ENCODE data around the gene PCSK7. TPM values are rescaled to one million over a fixed set of nuclear protein-coding genes. Genes with fewer than 3 reads are reported as not detected.

The PCSK7 gene
- total RNA-seq, 4 donors from 2014 or later: 136 to 244 (median 171) TPM

DNA sequence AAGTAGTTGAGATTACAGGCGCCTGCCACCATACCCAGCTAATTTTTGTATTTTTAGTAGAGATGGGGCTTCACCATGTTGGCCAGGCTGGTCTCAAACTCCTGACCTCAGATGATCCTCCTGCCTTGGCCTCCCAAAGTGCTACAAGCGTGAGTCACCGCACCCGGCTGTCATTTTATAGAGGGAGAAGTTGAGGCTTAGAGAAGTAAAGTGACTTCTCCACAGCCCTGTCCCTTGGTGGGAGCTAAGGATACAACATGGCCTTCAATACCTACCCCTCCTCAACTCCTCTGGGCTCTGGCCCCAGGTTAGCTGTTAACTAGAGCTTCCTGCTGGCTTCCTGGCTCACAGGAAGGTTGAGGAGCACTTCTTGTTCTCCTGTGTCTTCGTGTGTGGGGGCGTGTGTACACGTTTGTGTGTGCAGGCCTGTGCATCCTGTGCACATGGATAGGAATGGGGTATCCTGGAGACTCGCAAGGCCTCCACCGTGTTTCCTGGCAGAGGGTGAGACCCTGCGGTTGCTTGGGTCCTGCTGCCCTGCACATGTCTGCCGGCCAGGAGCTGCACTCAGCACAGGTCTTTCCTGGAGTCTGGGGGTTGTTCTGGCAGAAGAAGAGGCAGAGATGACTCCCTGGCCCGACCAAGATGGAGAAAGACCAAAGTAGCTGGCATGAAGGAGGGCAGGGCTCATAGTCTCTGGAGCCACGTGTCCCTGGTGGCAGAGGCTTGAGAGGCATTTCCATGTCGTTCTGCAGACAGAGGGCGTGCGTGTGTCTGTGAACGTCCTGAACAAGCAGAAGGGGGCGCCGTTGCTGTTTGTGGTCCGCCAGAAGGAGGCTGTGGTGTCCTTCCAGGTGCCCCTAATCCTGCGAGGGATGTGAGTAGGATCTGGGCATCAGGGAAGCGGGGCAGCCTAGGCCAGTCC is 51.0 kb downstream of the PCSK7 start:
- peaks cover 4 to 33% (median 9%) of the 10 kb centered on the region in 4 donors for H3K4me1 ChIP-seq
- H3K27ac ChIP-seq: peak overlapping the region in 2 of 4 donors; percentile 19 to 38
- TF ChIP-seq, protein P1, sequence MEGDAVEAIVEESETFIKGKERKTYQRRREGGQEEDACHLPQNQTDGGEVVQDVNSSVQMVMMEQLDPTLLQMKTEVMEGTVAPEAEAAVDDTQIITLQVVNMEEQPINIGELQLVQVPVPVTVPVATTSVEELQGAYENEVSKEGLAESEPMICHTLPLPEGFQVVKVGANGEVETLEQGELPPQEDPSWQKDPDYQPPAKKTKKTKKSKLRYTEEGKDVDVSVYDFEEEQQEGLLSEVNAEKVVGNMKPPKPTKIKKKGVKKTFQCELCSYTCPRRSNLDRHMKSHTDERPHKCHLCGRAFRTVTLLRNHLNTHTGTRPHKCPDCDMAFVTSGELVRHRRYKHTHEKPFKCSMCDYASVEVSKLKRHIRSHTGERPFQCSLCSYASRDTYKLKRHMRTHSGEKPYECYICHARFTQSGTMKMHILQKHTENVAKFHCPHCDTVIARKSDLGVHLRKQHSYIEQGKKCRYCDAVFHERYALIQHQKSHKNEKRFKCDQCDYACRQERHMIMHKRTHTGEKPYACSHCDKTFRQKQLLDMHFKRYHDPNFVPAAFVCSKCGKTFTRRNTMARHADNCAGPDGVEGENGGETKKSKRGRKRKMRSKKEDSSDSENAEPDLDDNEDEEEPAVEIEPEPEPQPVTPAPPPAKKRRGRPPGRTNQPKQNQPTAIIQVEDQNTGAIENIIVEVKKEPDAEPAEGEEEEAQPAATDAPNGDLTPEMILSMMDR (IDR thresholded peaks at IDR 0.05): peak; percentile 30 to 92 (median 78)
- no peak for TF ChIP-seq POLR2A (IDR thresholded peaks at IDR 0.05)

DNA sequence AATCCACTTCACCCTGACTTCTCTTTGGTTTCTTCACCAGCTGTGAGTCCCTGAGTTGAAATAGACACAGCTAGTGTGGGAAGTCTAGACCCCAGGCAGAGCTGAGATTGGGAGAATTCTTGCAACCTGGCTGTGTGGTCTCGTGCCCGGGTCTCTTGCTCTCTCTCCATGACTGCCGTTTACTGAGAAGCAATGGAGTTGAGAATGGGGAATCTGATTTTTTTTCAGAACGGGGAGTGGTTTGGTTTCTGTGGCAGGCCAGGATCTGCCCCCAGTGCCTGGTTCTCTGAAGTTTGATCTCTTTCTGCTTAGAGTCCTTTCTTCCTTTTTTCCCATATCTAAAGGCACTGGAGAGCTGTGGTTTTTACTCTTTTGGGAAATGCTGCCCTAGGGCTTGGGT is 51.9 kb downstream of the PCSK7 start:
- Histone ChIP-seq H3K27me3 (no peaks in the 10 kb centered on the region), H3K4me1 (peaks cover 4 to 33% (median 9%) of the 10 kb centered on the region in 4 donors), H3K4me3 (peak overlapping the region; percentile 80 to 99 (median 92)), H3K9me3 (no peaks in the 10 kb centered on the region), H3K27ac (peak overlapping the region; percentile 89 to 99 (median 94)), H3K36me3 (peaks cover 0 to 34% (median 0%) of the 10 kb centered on the region in 3 donors)
- DNase-seq: peak in 2 of 3 donors; percentile 14 to 42
- no peak for TF ChIP-seq POLR2A (IDR thresholded peaks at IDR 0.05)
- TF ChIP-seq, protein P1 (IDR thresholded peaks at IDR 0.05): no peak

More for the DNA sequence above, 51.0 kb downstream of the PCSK7 start:
- peak overlapping the region in 2 of 4 donors; percentile 2 to 95 for H3K4me3 ChIP-seq
- DNase-seq: peak; percentile 83 to 90 (median 83)
- H3K36me3 ChIP-seq: peaks cover 0 to 34% (median 0%) of the 10 kb centered on the region in 3 donors
- H3K27me3 ChIP-seq: no peaks in the 10 kb centered on the region
- H3K9me3 ChIP-seq: no peaks in the 10 kb centered on the region

DNA sequence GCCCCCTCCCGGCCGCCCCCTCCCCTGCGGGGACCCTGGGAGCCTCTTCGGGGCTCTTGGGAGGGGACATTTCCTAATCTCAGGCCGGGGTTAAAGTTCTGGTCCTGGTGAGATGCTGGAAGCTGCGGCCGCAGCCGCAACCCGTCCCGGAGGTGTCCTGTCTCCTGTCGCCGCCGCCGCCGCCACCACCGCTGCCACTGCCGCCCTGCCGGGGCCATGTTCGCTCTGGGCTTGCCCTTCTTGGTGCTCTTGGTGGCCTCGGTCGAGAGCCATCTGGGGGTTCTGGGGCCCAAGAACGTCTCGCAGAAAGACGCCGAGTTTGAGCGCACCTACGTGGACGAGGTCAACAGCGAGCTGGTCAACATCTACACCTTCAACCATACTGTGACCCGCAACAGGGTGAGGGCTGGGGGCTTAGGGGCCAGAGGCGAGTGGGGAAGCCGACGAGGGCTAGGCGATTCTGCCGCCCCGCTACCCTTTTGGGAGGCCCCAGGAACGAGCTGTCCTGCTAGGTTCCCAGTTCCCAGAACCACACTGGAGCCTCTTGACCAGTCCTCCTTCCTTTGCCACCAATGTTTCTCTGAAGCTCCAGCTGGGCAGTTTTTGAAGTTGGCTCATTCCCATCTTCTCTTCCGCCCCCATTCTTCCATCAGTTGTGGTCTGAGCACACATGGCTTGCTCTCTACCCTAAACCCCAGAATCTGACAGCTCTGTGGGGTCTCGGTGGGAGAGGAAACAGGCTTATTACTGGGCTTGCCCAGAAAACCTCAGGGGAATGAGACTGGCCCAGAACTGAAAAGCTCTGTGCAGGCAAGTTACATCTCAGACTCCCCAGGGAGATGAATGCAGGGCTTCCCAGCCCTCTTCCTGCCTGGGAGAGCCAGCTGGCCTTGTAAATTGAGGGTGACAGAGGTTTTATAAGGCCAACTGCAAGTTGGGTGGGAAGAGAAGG is 52.5 kb downstream of the PCSK7 start:
- DNase-seq: peak; percentile 45 to 78 (median 75)
- no peak for TF ChIP-seq POLR2A (IDR thresholded peaks at IDR 0.05)
- TF ChIP-seq, protein P1 (IDR thresholded peaks at IDR 0.05): peak in 2 of 6 experiments; percentile 2 to 6
- peak overlapping the region; percentile 80 to 99 (median 92) for H3K4me3 ChIP-seq
- no peaks in the 10 kb centered on the region for H3K9me3 ChIP-seq
- peaks cover 0 to 30% (median 0%) of the 10 kb centered on the region in 3 donors for H3K36me3 ChIP-seq
- H3K27ac ChIP-seq: peak overlapping the region; percentile 89 to 99 (median 94)
- peaks cover 4 to 33% (median 9%) of the 10 kb centered on the region in 4 donors for H3K4me1 ChIP-seq
- no peaks in the 10 kb centered on the region for H3K27me3 ChIP-seq

GRCh38 chr11:117178210-117179034 is 53.5 kb downstream of the PCSK7 start, which contains the start of gene SIDT2:
Gene SIDT2, plus strand, starts transcription at chr11:117178743. Its CDS starts 521 bp downstream, at chr11:117179264.
- peak within 1 kb of the TSS; percentile 80 to 99 (median 92) for H3K4me3 ChIP-seq
- H3K4me1 ChIP-seq: peaks cover 4 to 33% (median 9%) of the 10 kb centered on the region in 4 donors
- no peaks in the 10 kb centered on the region for H3K9me3 ChIP-seq
- DNase-seq: peak; percentile 96 to 98 (median 96)
- peak within 1 kb of the TSS; percentile 89 to 99 (median 94) for H3K27ac ChIP-seq
- TF ChIP-seq POLR2A (IDR thresholded peaks at IDR 0.05): peak; percentile 94 to 99
- TF ChIP-seq, protein P1 (IDR thresholded peaks at IDR 0.05): peak in 4 of 6 experiments; percentile 7 to 38 (median 16)
- H3K36me3 ChIP-seq: peaks cover 0 to 21% (median 0%) of the 10 kb centered on the region in 3 donors
- H3K27me3 ChIP-seq: no peaks in the 10 kb centered on the region
